ENCODE data around the gene ZNFX1.

Gene ZNFX1

GRCh38 chr20:49291200-49291599 is 13.3 kb upstream of the ZNFX1 start:
- DNase-seq: no peak

GRCh38 chr20:49290608-49291191 is 12.8 kb upstream of the ZNFX1 start:
- DNase-seq: no peak

- DNase-seq: no peak
These were observed 11.2 kb upstream of the ZNFX1 start for GRCh38 chr20:49288784-49289696.

GRCh38 chr20:49288250-49288751 is 10.4 kb upstream of the ZNFX1 start:
- no peak for DNase-seq

GRCh38 chr20:49287555-49288249 is 9.8 kb upstream of the ZNFX1 start:
- DNase-seq: no peak

GRCh38 chr20:49286689-49287551 is 9.1 kb upstream of the ZNFX1 start:
- DNase-seq: no peak

GRCh38 chr20:49285813-49286494 is 8.1 kb upstream of the ZNFX1 start:
- no peak for DNase-seq

- DNase-seq: no peak
These were observed 7.4 kb upstream of the ZNFX1 start for GRCh38 chr20:49285233-49285668.

- DNase-seq: no peak
These were observed 7.0 kb upstream of the ZNFX1 start for GRCh38 chr20:49284818-49285217.

- DNase-seq: no peak
These were observed 6.1 kb upstream of the ZNFX1 start for GRCh38 chr20:49283703-49284625.

GRCh38 chr20:49283176-49283702 is 5.4 kb upstream of the ZNFX1 start:
- DNase-seq: no peak

GRCh38 chr20:49282584-49283171 is 4.8 kb upstream of the ZNFX1 start:
- no peak for DNase-seq

- DNase-seq: no peak
These were observed 4.1 kb upstream of the ZNFX1 start for GRCh38 chr20:49281913-49282467.

- no peak for DNase-seq
These were observed 3.4 kb upstream of the ZNFX1 start for GRCh38 chr20:49281059-49281912.

- DNase-seq: no peak
These were observed 2.7 kb upstream of the ZNFX1 start for GRCh38 chr20:49280463-49281058.

- DNase-seq: no peak
These were observed 2.0 kb upstream of the ZNFX1 start for GRCh38 chr20:49279677-49280462.
